Esophagus muscularis mucosa (tissue), 3 donors: Measurements from ENCODE around the gene FES.

Experiments
- CTCF ChIP-seq, 3 experiments: fragments of 200-600 bp in 2 of 3; fragments of 450-650 bp in 1 of 3; sonication (generic) in 2 of 3; IDR thresholded peaks; one replicate each; pipeline ENCODE4 v1.5.1; 2017 to 2019; ENCODE audit warnings: antibody characterized with exemption in 3 of 3, mild to moderate bottlenecking in 2 of 3, moderate library complexity in 1 of 3
- POLR2A ChIP-seq: fragments of 450-650 bp; IDR thresholded peaks from one replicate; pipeline ENCODE4 v1.6.1; 2017; ENCODE audit warnings: antibody characterized with exemption, moderate library complexity, mild to moderate bottlenecking, low read depth

GRCh38 chr15:90916461-90916860 is 32.2 kb downstream of the FES start:
- no peak for TF ChIP-seq CTCF (IDR thresholded peaks at IDR 0.05)
- TF ChIP-seq POLR2A, result no peak
